HG03097 (cell line): ENCODE measurements around the gene PXDN.
"Not testable (repeated sequence)": the region's sequence is repeated elsewhere in the genome, so short reads cannot be mapped to it uniquely, and the experiment has no call there.

Source experiments
- ATAC-seq: cut with Tn5 transposase; IDR thresholded peaks from one replicate; pipeline ENCODE4 v1.9.1; 2021; ENCODE audit not compliant: unreplicated experiment, low FRiP score

The PXDN gene

DNA sequence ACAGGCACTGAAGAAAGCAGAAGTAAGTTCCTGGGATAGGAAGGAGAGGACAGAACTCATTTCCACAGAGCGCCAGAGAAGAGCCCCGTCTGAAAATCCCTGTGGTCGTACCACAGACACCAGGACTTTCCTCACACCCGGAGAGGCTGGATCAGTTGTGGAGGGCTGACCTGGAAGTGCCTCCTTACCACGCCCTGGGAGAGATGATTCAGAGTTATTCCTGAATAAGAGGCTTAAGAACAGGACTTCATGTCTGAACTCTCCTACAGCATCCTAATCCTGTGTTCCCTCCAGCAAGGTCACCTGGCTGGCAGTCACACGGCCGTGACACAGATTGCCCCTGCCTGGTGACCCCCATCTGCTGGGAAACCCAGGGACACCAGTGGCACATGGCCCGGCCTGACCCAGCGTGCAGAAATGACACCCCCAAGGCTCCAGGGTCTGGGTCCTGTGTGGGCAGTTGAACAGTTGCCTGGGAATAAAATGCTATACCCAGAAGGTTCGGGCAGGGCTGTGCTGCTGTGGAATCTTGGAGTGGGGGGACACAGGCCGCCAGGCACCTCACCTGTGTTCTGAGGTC is 105.9 kb downstream of the PXDN start:
- ATAC-seq, result no peak

DNA sequence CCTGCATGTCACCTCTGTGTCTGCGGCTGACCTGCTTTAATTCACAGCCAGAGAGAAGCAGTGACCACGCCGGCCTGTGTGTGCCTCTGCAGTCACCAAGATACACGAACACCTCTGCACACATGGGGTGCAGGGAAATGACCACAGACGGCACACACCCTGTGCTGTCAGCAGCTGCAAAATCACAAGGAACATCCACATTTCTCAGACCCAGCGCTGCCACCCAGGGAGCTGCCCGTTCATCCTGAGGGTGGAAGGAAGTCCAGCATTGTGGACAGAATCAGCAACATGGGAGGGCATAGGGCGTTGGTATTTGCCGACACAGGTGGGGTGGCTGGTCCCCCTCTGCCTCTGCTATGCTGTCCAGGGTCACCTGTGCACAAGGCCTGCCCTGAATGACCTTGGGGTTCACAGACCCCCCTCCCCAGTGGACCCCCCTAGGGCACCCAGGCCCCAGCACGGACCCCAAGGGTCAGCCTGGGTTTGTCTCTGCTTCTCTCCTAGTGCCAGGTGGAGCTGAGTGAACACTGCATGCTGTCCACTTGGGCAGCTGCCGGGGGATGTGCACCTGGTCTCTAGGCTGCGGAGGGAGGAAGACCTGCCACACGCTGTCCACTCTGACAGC is 107.4 kb downstream of the PXDN start:
- no peak for ATAC-seq

DNA sequence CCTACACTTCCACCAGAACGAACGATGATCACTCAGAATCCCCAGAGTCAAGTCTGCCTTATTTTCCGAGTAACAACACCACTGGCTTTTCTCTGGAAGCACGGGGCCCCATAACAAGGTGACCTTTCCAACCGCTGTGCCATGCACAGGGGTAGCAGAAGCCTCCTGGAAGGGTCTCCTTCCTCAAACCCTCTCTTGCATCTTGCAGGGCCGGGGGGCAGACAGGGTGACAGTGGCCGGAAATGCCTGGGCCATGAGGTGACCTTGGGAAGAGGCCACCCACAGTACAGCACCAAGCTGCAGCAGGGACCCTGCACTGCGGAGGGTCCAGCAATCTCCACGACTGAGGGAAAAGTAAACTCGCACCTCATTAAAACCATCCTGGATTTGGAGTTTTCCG is 108.5 kb downstream of the PXDN start:
- no peak for ATAC-seq

DNA sequence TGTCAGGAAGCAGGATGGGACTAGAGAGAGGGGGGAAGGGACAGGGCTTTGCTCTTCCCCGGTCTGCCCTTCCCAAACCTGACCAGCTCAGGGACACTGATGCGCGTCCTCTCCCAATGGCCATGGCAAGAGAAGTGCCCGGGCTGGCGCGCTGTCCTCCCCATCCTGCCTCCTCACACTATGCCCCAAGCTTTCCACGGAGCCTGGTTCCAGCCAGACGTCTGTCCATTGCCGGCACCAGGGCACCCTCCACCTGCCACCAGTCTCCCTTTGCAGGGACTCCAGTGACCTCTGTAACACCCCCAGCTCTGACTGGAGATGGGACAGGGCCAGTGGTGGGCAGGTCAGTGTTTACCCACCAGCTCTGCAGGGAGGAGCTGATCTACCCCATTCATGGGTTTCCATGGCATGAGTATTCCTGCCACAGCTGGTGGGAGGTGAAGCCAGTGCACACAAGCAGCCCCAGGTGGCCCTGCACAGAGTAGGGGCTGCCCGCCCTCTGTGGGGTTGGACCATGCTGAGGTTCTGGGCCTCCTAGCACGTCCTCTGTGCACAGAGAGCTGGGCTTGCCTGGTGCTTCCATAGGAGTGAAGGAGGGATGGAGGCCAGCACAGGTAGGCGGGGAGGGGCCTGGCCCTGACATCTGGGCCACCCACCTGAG is 109.5 kb downstream of the PXDN start:
- no peak for ATAC-seq

- no peak for ATAC-seq
Measured at GRCh38 chr2:1633936-1634587, 110.3 kb downstream of the PXDN start.

- no peak for ATAC-seq
Measured at GRCh38 chr2:1633092-1633671, 111.1 kb downstream of the PXDN start.

GRCh38 chr2:1632510-1632909 is 111.8 kb downstream of the PXDN start:
- ATAC-seq, result no peak

DNA sequence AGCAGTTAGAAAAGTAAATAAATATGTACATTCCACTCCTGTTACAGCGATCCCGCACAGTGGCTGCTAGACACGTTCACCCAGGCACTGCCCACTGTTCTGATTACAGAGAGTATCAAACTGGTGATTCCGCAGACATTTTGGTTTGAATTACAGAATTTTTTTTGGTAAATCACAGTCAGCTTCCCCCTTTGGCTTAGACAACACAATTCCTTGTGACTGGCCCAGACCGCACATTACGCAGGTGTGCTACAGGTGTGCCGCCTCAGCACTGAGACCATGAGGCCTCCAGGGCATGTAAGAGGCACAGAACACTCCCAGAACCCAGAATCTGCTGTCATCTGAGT is 112.3 kb downstream of the PXDN start:
- ATAC-seq, result no peak

- no peak for ATAC-seq
Measured at GRCh38 chr2:1631292-1632001, 112.9 kb downstream of the PXDN start.

DNA sequence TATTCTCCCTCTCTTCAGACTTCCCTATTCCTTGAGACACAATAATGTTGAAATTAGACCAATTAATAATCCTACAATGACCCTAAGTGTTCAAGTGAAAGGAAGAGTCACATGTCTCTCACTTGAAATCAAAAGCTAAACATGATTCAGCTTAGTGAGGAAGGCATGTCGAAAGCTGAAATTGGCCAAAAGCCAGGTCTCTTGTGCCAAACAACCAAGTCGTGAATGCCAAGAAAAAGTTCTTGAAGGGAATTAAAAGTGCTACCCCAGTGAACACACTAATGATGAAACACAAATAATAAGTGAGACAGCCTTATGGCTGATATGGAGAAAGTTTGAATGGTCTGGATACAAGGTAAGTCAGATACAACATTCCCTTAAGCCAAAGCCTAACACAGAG is 115.4 kb downstream of the PXDN start:
- no peak for ATAC-seq

DNA sequence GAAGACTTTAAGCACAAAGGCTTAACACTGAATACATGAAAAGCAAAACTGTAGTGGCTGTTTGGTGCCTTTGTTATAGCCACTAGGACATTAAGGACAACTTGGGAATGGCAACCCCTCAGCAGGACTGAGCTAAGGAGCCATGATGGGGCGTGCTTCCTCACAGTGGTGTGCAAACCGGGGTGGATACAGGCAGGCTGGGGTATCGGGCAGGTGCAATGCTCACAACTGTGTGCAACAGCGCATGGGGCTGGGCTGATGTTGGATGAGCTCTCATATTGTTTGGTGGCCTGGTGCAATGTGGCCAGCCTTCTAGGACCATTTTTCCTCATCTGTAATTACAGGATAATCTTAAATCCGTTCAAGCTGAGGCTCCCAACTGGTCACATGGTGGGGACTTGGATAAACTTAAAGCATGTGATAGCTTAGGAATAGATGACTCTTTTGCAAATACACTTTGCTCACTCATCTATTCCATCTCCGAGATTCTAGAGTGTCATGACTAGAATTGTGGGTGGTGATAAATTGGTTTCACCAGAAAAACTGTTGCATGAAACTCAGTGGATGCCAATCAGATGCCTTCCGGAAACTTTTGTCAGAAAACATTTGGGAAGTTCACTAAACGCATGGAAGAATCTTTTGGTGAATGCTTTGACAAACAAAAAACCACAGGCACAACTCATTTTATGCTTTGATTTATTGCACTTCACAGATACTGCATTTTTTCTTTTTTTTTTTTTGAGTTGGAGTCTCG is 116.5 kb downstream of the PXDN start:
- no peak for ATAC-seq

- no peak for ATAC-seq
Measured at GRCh38 chr2:1626271-1626681, 118.0 kb downstream of the PXDN start.

GRCh38 chr2:1625281-1626001 is 118.9 kb downstream of the PXDN start:
- ATAC-seq, result no peak

- no peak for ATAC-seq
Measured at GRCh38 chr2:1623906-1624445, 120.3 kb downstream of the PXDN start.

GRCh38 chr2:1622521-1623200 is 121.7 kb downstream of the PXDN start:
- no peak for ATAC-seq

- ATAC-seq, result not testable (repeated sequence)
Measured at GRCh38 chr2:1621976-1622375, 122.3 kb downstream of the PXDN start.

DNA sequence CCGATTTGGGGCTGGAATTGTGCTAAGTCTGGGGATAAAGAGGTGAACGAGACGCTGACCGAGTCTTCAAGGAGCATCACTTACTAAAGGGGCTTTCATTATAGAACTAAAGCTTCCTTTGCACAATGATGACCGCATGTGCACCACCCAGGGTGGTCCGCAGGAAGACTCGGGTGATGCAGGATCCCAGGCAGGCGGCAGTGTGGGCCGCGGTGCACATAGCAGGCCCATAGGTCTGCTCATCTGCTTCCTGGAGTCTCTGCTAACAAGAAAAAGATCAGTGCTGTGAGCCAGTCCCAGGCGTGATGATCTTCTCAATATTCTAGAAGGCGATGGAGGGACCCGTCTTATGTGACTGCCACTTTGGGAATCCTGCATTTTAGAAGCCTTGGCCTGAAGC is 122.8 kb downstream of the PXDN start:
- ATAC-seq, result no peak

DNA sequence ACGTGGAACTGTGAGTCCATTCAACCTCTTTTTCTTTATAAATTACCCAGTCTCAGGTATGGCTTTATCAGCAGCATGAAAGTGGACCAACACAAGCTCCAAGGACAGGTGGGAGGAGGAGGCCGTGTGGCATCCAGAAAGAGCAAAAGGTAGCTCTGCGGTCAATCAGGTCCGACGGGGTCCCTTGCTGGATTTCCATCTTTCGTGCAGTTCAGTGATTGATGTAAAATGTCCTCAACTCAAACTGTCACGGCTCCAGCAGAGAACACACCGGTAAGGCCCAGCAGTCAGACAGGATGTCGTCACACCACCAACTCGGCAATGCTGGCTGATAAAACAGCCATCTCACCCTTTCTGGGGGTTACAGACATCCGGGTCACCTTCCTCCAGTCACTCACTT is 123.3 kb downstream of the PXDN start:
- no peak for ATAC-seq

DNA sequence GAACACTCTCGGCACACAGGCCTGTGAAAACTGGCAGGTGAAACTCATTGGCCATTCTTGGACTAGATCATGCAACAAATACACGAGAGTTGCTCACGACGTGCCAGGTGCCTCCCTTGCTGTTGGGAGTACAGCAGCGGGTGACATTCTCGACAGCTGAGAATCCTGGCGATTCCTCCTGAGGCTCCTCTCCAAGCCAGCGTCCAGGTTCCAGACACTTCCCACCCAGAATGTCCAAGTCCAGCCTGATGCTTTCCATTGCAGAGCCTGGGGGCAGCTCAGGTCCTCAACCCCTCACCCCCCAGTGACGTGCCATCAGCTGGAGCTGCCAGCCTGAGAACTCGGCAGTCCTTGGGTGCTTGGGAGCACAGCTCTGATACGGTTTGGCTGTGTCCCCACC is 124.2 kb downstream of the PXDN start:
- ATAC-seq, result no peak
